Forelimb muscle (tissue), 1 donor: ENCODE data around the gene SPOCK1. TPM values are rescaled to one million over a fixed set of nuclear protein-coding genes. Genes with fewer than 3 reads are reported as not detected.

Experiments
- DNase-seq: peaks from one replicate; pipeline ENCODE4 v3.0.0-alpha.2; 2013; ENCODE audit warnings: low read depth
- polyA plus RNA-seq: library from polyadenylated mRNA; unstranded; fragments of 120-200 nt; gene quantifications from one replicate; pipeline ENCODE4 v1.2.1, GENCODE V29; 2013; ENCODE audit not compliant: insufficient read length

SPOCK1 gene
- polyA plus RNA-seq, 1 donor, result 3.4 TPM

GRCh38 chr5:137361280-137361679 is 137.8 kb downstream of the SPOCK1 start:
- no peak for DNase-seq

GRCh38 chr5:137360607-137361006 is 138.5 kb downstream of the SPOCK1 start:
- no peak for DNase-seq

- DNase-seq, result no peak
Measured at GRCh38 chr5:137359941-137360340, 139.2 kb downstream of the SPOCK1 start.

GRCh38 chr5:137357436-137357835 is 141.7 kb downstream of the SPOCK1 start:
- DNase-seq, result no peak

GRCh38 chr5:137356127-137356526 is 143.0 kb downstream of the SPOCK1 start:
- DNase-seq, result no peak

GRCh38 chr5:137355708-137356107 is 143.4 kb downstream of the SPOCK1 start:
- no peak for DNase-seq

GRCh38 chr5:137352095-137352494 is 147.0 kb downstream of the SPOCK1 start:
- no peak for DNase-seq

- DNase-seq, result no peak
Measured at GRCh38 chr5:137350791-137351190, 148.3 kb downstream of the SPOCK1 start.

GRCh38 chr5:137348759-137349158 is 150.4 kb downstream of the SPOCK1 start:
- DNase-seq, result no peak

- DNase-seq, result no peak
Measured at GRCh38 chr5:137347865-137348264, 151.3 kb downstream of the SPOCK1 start.

GRCh38 chr5:137346281-137346680 is 152.8 kb downstream of the SPOCK1 start:
- DNase-seq, result no peak

GRCh38 chr5:137345396-137345795 is 153.7 kb downstream of the SPOCK1 start:
- DNase-seq, result no peak

GRCh38 chr5:137344723-137345322 is 154.3 kb downstream of the SPOCK1 start:
- no peak for DNase-seq

GRCh38 chr5:137344021-137344420 is 155.1 kb downstream of the SPOCK1 start:
- no peak for DNase-seq

- DNase-seq, result no peak
Measured at GRCh38 chr5:137342764-137343163, 156.4 kb downstream of the SPOCK1 start.

GRCh38 chr5:137341831-137342230 is 157.3 kb downstream of the SPOCK1 start:
- no peak for DNase-seq

- no peak for DNase-seq
Measured at GRCh38 chr5:137340881-137341280, 158.2 kb downstream of the SPOCK1 start.

- no peak for DNase-seq
Measured at GRCh38 chr5:137336565-137337120, 162.5 kb downstream of the SPOCK1 start.

GRCh38 chr5:137336161-137336560 is 163.0 kb downstream of the SPOCK1 start:
- no peak for DNase-seq

GRCh38 chr5:137335493-137335892 is 163.6 kb downstream of the SPOCK1 start:
- DNase-seq, result no peak

- no peak for DNase-seq
Measured at GRCh38 chr5:137333928-137334327, 165.2 kb downstream of the SPOCK1 start.

GRCh38 chr5:137333475-137333874 is 165.7 kb downstream of the SPOCK1 start:
- no peak for DNase-seq

GRCh38 chr5:137332296-137332695 is 166.8 kb downstream of the SPOCK1 start:
- DNase-seq, result no peak
